NOMO-1 treated with dmso at 0.1 percent for 144 hours (cell line): ENCODE results near the gene CKS1B.

Experiments used
- DNase-seq: peaks from one replicate; lab custom pipeline; 2025; ENCODE audit not compliant: unreplicated experiment; lab: John Stamatoyannopoulos, UW

CKS1B gene

DNA sequence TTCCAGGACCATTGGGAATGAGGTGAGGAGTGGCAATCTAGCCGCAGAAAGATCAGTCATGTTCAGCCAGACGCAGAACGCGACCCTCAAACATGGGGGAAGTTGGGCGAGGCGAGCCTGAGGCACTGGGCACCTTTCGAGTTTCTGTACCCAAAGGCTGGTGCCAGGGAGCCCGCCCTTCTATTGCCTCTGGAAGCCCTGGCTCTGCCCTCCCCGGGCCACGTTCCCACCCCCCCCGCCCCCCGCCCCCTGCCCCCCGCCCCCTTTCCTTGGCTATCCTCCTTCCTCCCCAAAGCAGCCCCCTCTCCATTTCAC, 25.9 kb downstream of the CKS1B start:
- DNase-seq: no peak

DNA sequence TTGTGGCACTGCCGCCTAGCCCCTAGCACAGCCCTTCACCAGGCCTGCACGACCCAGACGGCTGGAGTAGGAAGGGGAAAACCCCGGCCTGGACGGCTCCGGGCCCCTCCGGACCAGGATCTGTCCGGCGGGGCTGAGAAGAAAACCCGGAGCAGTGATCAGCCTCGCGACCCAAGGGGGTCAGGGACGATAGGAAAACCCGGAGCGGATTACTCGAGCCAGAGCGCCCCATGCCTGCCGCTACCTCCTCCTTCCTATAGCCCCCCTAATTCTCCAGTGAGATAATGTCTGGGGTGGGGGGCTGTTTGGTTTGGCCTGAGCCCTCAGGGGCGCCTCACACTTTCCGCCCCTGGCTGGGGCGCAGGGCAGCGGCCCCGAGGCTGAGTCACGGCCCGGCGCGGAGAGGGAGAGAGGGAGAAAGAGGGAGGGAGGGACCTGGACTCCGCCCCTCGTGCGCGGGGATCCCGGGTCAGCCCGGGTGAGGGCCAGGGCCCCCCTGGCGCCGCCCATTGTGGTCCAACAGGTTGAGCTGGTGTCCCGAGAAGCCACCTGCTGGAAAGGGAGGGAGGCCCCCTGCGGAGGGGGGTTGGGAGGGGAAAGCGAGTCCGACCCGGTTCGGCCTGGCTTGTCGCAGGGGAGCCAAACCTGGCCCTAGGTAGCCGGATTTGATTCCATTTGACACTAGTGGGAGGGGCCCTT, 26.4 kb downstream of the CKS1B start:
- peak; percentile 81 for DNase-seq

DNA sequence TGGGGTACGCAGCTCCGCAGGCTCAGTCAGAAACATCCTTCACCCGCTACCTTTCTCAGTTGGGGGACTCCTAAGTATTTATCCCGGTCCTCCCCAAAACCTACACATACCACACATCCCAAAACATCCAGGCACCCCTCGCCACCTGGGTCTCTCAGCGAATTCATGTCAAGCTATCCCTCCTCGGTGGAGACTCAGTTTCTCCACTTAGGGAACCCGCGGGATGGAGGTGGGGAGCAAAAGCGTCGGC, 26.9 kb downstream of the CKS1B start:
- DNase-seq: peak; percentile 64

GRCh38 chr1:155001675-155002463, 27.4 kb downstream of the CKS1B start:
- peak; percentile 99 for DNase-seq

- no peak for DNase-seq
Observed at GRCh38 chr1:155002464-155003226, 28.2 kb downstream of the CKS1B start, which contains the start of gene ZBTB7B. TSS of gene ZBTB7B (plus strand) at chr1:155002802. CDS start at chr1:155014661, 11,859 bp downstream.

DNA sequence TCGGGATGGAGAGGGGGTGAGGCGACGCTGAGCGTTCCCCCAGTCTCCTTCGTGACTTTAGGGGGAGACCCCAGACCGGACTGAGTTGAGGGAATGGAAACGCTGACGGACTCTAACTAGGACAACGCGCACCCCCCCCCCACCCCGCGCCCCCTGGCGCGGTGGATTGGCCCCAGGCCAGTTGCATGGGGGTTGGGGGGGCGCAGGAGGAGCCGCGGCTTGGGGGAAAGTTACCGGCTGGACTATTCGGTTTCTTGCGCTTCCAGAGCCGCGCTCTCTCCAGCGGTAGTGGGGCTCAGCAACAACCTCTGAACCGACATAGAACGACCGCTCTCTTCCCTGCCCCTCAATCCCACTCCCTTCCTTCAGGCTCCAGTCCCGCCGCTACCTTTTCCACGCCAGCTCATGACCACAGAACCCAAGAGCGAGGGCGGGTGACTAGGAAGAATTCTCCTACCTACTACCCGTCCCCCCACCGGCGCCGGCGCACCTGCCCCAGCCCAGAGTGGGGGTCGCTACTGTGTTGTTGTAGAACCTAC, 28.8 kb downstream of the CKS1B start:
- DNase-seq: no peak

DNA sequence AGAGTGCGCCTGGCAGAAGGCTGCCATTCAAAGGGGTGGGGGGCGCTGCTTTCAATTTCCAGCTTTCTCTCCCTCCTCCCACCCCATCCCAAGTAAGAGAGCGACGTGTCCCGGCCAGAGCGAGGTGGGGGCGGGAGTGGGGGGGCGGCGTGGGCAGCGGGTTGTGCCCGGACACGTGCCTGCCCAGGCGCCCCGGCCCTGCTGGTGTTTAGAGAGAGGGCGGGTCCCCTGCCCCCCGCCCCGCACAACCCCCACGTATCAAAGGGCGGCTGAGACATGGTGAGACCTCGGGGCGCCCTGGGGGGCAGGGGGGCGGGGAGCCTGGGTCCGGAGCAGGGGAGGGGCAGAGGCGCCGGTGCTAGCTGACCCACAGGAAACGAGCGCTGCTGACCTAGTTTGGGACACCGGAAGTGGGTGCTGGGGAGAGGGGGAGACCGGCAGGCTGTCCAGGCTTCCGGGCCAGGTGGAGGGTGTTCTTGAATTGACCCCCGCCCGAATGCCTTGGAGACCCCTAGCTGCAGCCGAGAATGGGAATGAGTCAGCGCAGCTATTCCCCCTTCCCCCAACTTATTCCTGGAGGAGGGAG, 29.4 kb downstream of the CKS1B start:
- no peak for DNase-seq

GRCh38 chr1:155004352-155005075, 30.0 kb downstream of the CKS1B start:
- DNase-seq: no peak

DNA sequence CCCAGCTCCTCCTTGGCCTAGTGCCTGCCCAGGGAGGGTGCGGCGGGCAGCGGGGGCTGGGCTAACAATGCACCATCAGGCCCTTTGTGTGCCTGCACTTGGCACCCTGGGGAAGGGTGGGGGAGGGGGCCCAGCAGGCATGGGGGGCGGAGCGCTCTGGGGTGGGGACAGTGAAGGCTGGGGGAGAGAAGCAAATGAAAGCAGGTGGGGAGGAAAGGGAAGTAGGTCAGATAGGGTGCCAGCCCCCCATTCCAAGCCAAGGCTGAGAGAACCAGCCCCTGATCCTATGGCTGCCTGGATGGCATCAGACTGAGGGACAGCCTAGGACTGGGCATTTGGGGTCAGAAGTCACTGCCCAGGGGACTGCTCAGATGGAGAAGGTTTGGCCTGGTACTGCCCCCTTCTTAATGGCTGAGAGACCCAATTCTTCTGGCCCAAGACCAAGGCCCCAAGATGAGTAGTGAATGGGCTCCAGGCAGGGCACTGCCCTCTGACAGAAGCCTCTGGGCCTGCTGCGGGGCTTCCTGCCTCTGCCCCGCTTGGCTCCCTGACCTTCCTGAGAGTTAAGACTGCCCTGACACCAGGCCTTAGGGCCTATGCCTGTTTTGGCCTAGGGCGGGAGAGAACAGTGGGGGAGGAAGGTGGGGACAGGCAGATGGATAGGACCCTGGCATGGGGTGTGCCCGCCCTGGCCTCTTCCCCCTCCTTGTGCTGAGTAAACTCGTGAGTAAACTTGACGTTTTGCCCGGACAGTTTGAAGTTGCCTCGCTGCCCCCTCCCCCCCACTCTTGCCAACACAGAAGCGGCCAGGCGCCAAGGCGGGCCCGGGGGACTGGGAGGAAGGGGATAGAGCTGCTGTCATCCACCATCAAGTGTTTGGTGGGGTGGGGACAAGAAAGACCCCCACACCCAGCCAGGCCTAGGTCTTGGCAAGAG, 30.9 kb downstream of the CKS1B start:
- no peak for DNase-seq

GRCh38 chr1:155006601-155007101, 32.2 kb downstream of the CKS1B start:
- peak; percentile 34 for DNase-seq

- no peak for DNase-seq
Observed at GRCh38 chr1:155007251-155007828, 32.9 kb downstream of the CKS1B start.

DNA sequence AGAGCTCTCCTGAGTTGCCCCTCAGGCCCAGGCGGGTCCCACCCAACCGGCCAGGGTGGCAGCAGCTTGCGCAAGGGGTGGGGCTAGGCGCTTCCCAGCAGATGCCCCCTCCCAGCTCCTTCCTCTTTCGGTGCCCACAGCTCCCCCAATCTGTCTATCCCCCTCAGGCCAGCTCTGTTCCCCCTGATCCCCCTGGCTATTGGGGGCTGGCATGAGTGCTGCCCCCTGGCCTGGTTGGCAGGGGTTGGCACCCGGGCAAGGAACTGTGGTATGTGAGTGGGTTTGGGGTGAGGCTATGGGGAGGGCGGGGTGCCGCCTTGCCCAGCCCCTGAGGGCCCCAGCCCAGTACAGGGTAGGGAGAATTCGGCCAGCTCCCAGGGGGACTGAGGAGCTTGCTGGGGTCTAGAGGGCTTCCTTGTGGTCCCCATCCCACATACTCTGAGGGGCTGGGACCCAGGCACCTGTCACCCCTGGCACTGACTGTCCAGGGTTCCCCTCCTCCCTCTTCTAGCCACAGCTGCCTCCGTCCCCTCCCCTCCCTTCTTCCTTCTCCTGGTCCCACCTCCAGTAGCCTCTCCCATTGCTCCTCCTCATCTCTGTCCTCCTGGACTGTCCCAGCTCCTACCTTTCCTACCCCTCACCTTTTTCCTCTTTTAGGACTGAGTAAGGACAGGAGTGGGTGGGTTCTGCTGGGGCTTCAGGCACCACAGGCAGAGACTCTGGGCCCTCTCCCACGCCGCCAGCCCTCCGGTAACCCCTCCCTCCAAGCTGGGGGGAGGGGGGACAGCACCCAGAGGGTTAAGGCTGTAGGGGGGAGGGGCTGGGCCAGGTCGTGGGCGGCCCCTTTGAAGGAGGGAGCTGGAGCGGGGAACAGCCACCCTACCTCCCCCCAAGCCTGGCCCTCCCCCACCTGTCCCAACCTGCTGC, 33.8 kb downstream of the CKS1B start:
- DNase-seq: peak; percentile 54

DNA sequence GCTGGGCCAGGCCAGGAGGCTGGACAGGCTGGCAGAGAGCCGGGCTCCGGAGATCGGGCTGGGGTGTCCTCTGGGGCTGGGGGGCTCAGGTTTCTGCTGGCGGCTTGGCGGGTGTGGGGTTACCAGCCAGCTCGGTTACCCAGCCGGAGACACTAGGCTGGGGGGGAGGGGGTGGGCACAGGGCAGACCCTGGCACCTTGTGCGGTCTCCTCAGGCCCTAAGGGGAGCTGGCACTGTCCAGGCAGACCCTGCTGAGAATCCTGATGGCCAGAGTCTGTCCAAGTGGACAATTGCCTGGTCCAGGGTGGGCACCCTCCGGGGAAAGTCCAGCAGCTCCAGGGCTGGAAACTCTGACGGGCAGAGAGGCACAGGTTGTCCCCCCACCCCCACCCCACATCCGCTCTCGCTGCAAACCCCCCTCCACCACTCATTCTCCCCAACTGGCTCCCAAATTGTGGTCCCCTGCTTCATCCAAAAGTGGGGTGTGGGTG, 34.8 kb downstream of the CKS1B start:
- DNase-seq: no peak

DNA sequence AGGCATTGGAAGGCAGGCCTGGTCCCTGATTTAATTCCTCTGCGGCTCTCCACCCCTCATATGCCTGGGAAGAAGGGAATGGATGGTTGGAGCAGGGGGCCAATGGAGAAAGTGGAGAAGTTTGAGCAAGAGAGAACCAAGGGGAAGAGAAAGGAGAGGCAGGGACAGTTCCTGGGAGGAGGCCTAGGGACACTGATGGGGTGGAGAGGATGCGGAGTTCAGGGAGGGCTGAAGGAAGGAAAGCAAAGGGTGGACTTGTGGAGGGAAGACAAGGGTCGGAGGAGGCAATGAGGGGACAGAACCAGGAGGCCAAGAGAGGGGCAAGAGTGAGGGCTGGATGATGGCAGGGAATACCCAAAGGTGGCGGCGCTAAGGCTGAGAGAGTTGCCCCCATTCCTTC, 35.3 kb downstream of the CKS1B start:
- no peak for DNase-seq

GRCh38 chr1:155010211-155010918, 35.9 kb downstream of the CKS1B start:
- DNase-seq: no peak

- no peak for DNase-seq
Observed at GRCh38 chr1:155011004-155011416, 36.5 kb downstream of the CKS1B start.

- DNase-seq: no peak
Observed at GRCh38 chr1:155011437-155012025, 37.0 kb downstream of the CKS1B start.
